ENCODE results near the gene CAMK4.

Gene CAMK4

GRCh38 chr5:111377306-111377705 lies 153.1 kb downstream of the CAMK4 start:
- H3K4me3 ChIP-seq (ENCODE audit: low read depth, low read length) = no peak overlapping the region
- no peaks in the 10 kb centered on the region for H3K4me1 ChIP-seq (ENCODE audit: control insufficient read depth, insufficient read depth, low read length)
- ChIA-PET POLR2A (no interaction called here), CTCF (no interaction called here)
- H3K9me3 ChIP-seq (ENCODE audit: control insufficient read depth, insufficient read depth, low read depth, low read length) = no peaks in the 10 kb centered on the region
- no peak for TF ChIP-seq PATZ1 (tag by site-specific recombination; IDR thresholded peaks at IDR 0.05)
- TF ChIP-seq ZNF2 (tag by site-specific recombination; IDR thresholded peaks at IDR 0.05) = no peak
- TF ChIP-seq ZNF138 (tag by site-specific recombination; IDR thresholded peaks at IDR 0.05; ENCODE audit: borderline replicate concordance) = no peak
- no peak for TF ChIP-seq ZNF324 (tag by site-specific recombination; IDR thresholded peaks at IDR 0.05)
- no peak for TF ChIP-seq ZSCAN30 (tag by site-specific recombination; IDR thresholded peaks at IDR 0.05)
- no peaks in the 10 kb centered on the region for H3K36me3 ChIP-seq (ENCODE audit: control insufficient read depth in 2 of 2, insufficient read depth in 1 of 2, low read length in 2 of 2)
- H3K27ac ChIP-seq (ENCODE audit: extremely low read depth, low read depth, low read length) = no peak overlapping the region

- Histone ChIP-seq H3K4me3 (ENCODE audit: low read depth, low read length) (no peak overlapping the region), H3K27ac (ENCODE audit: extremely low read depth, low read depth, low read length) (no peak overlapping the region), H3K36me3 (ENCODE audit: control insufficient read depth in 2 of 2, insufficient read depth in 1 of 2, low read length in 2 of 2) (no peaks in the 10 kb centered on the region), H3K9me3 (ENCODE audit: control insufficient read depth, insufficient read depth, low read depth, low read length) (no peaks in the 10 kb centered on the region), H3K4me1 (ENCODE audit: control insufficient read depth, insufficient read depth, low read length) (peaks cover 9% of the 10 kb centered on the region)
- ChIA-PET CTCF (interaction anchor here (1.6 kb wide), 1 partner anchor 9 kb away, joined by 6 read pairs; no protein-coding TSS in a partner anchor), POLR2A (no interaction called here)
- TF ChIP-seq HOXA7 (CRISPR knock-in tag; IDR thresholded peaks at IDR 0.05; ENCODE audit: borderline replicate concordance) = no peak
- no peak for TF ChIP-seq ZNF529 (tag by site-specific recombination; IDR thresholded peaks at IDR 0.05; ENCODE audit: insufficient replicate concordance)
- no peak for TF ChIP-seq YY2 (tag by site-specific recombination; IDR thresholded peaks at IDR 0.05)
- no peak for TF ChIP-seq ZFP69B (tag by site-specific recombination; IDR thresholded peaks at IDR 0.05)
- TF ChIP-seq ZNF2 (tag by site-specific recombination; IDR thresholded peaks at IDR 0.05) = no peak
- no peak for TF ChIP-seq YY1 (tag by site-specific recombination; IDR thresholded peaks at IDR 0.05)
- no peak for TF ChIP-seq ZNF449 (tag by site-specific recombination; IDR thresholded peaks at IDR 0.05)
- no peak for TF ChIP-seq ZBTB20 (tag by site-specific recombination; IDR thresholded peaks at IDR 0.05)
- TF ChIP-seq ZNF18 (tag by site-specific recombination; IDR thresholded peaks at IDR 0.05) = no peak
- no peak for TF ChIP-seq ZIC2 (tag by site-specific recombination; IDR thresholded peaks at IDR 0.05)
- TF ChIP-seq ZNF211 (tag by site-specific recombination; IDR thresholded peaks at IDR 0.05; ENCODE audit: low read depth) = no peak
Measured at GRCh38 chr5:111379391-111379816, 155.2 kb downstream of the CAMK4 start.

GRCh38 chr5:111383288-111383970 lies 159.2 kb downstream of the CAMK4 start:
- H3K36me3 ChIP-seq (ENCODE audit: control insufficient read depth in 2 of 2, insufficient read depth in 1 of 2, low read length in 2 of 2) = no peaks in the 10 kb centered on the region
- H3K4me3 ChIP-seq (ENCODE audit: low read depth, low read length) = no peak overlapping the region
- no peaks in the 10 kb centered on the region for H3K9me3 ChIP-seq (ENCODE audit: control insufficient read depth, insufficient read depth, low read depth, low read length)
- POLR2A ChIA-PET = no interaction called here
- peaks cover 27% of the 10 kb centered on the region for H3K4me1 ChIP-seq (ENCODE audit: control insufficient read depth, insufficient read depth, low read length)
- no peak overlapping the region for H3K27ac ChIP-seq (ENCODE audit: extremely low read depth, low read depth, low read length)
- CTCF ChIA-PET = no interaction called here
- TF ChIP-seq ZNF266 (tag by site-specific recombination; IDR thresholded peaks at IDR 0.05; ENCODE audit: low read depth) (no peak), KLF1 (tag by site-specific recombination; IDR thresholded peaks at IDR 0.05) (0 out of 2 replicates have a peak, but pooled peaks have one; percentile 37), RBAK (tag by site-specific recombination; IDR thresholded peaks at IDR 0.05) (no peak), ZBTB6 (tag by site-specific recombination; IDR thresholded peaks at IDR 0.05) (no peak), ZNF121 (tag by site-specific recombination; IDR thresholded peaks at IDR 0.05) (no peak), ZNF324 (tag by site-specific recombination; IDR thresholded peaks at IDR 0.05) (no peak), ZNF426 (tag by site-specific recombination; IDR thresholded peaks at IDR 0.05) (no peak), ZFHX2 (tag by site-specific recombination; conservative IDR thresholded peaks at IDR 0.05) (peak; percentile 75), EGR2 (tag by site-specific recombination; IDR thresholded peaks at IDR 0.05; ENCODE audit: low read depth) (peak; percentile 60; the same call in 1 of the 2 replicates)

Data from HEK293 (cell line).